WTC11 (cell line): Measurements from ENCODE around the gene ADK. TPM values are rescaled to one million over a fixed set of nuclear protein-coding genes. Genes with fewer than 3 reads are reported as not detected.

ENCODE experiments used
- ATAC-seq: fragments of 200-7000 bp; cut with Tn5 transposase; 2 replicates; pipeline ENCODE4 v1.10.0; 2021; ENCODE audit warnings: mild to moderate bottlenecking, moderate library complexity
- CTCF ChIA-PET: fragments of 300-600 bp; sonication (Branson Sonifier 250); formaldehyde crosslinking; loops from one replicate; lab custom pipeline; 2021; ENCODE audit warnings: antibody characterized with exemption; lab: Charles Lee
- POLR2A ChIA-PET: fragments of 350-600 bp; sonication (Branson Sonifier 250); formaldehyde crosslinking; loops from one replicate; lab custom pipeline; 2021; ENCODE audit warnings: antibody characterized with exemption; lab: Charles Lee
- DNase-seq: peaks from one replicate; pipeline ENCODE4 v3.0.0; 2021; ENCODE audit warnings: low spot score
- H3K27ac Mint-ChIP-seq: 2 replicates; pipeline ENCODE4 v1.8.0; 2021; ENCODE audit warnings: mixed read lengths
- H3K27me3 Mint-ChIP-seq: 2 replicates; pipeline ENCODE4 v1.8.0; 2021; ENCODE audit warnings: low read depth, mild to moderate bottlenecking, moderate library complexity, mixed read lengths
- H3K36me3 Mint-ChIP-seq: 2 replicates; pipeline ENCODE4 v1.8.0; 2021; ENCODE audit warnings: mixed read lengths
- H3K4me1 Mint-ChIP-seq: 2 replicates; pipeline ENCODE4 v1.8.0; 2022; ENCODE audit warnings: mixed read lengths
- H3K4me3 Mint-ChIP-seq: 2 replicates; pipeline ENCODE4 v1.8.0; 2021; ENCODE audit warnings: mild to moderate bottlenecking, moderate library complexity, mixed read lengths
- H3K9me3 Mint-ChIP-seq: 2 replicates; pipeline ENCODE4 v1.8.0; 2021; ENCODE audit warnings: mixed read lengths
- E2F1 ChIP-seq: sonication (generic); formaldehyde crosslinking; IDR thresholded peaks from 2 replicates; pipeline ENCODE4 v1.8.0; 2022; ENCODE audit warnings: mild to moderate bottlenecking, missing genetic modification reagents
- E2F4 ChIP-seq: sonication (generic); formaldehyde crosslinking; IDR thresholded peaks from 2 replicates; pipeline ENCODE4 v1.8.1; 2022; ENCODE audit warnings: low read depth, mild to moderate bottlenecking, moderate library complexity, missing genetic modification reagents, borderline replicate concordance
- E2F5 ChIP-seq: sonication (generic); formaldehyde crosslinking; IDR thresholded peaks from 2 replicates; pipeline ENCODE4 v1.8.1; 2022; ENCODE audit warnings: mild to moderate bottlenecking, moderate library complexity, missing genetic modification reagents
- EMX1 ChIP-seq: fragments of 250-450 bp; sonication (Bioruptor Pico); IDR thresholded peaks from 2 replicates; pipeline ENCODE4 v1.8.0; 2021; ENCODE audit warnings: mild to moderate bottlenecking
- FOXJ3 ChIP-seq: sonication (generic); formaldehyde crosslinking; IDR thresholded peaks from 2 replicates; pipeline ENCODE4 v1.9.0; 2021; ENCODE audit warnings: missing genetic modification reagents, mild to moderate bottlenecking, borderline replicate concordance
- FOXP1 ChIP-seq: sonication (generic); formaldehyde crosslinking; IDR thresholded peaks from 2 replicates; pipeline ENCODE4 v1.8.0; 2022; ENCODE audit warnings: missing genetic modification reagents, mild to moderate bottlenecking, moderate library complexity, borderline replicate concordance
- GRHL2 ChIP-seq: fragments of 250-450 bp; sonication (Bioruptor Pico); IDR thresholded peaks from 2 replicates; pipeline ENCODE4 v1.8.0; 2022; ENCODE audit warnings: mild to moderate bottlenecking, moderate library complexity; ENCODE audit not compliant: insufficient replicate concordance, severe bottlenecking
- GTF2I ChIP-seq: fragments of 250-450 bp; sonication (Bioruptor Pico); conservative IDR thresholded peaks from 2 replicates; pipeline ENCODE4 v1.4.0; 2021; ENCODE audit warnings: mild to moderate bottlenecking
- IRF1 ChIP-seq: sonication (generic); formaldehyde crosslinking; IDR thresholded peaks from 2 replicates; pipeline ENCODE4 v1.8.0; 2023; ENCODE audit warnings: missing genetic modification reagents
- JAZF1 ChIP-seq: fragments of 250-450 bp; sonication (Bioruptor Pico); IDR thresholded peaks from 2 replicates; pipeline ENCODE4 v1.9.0; 2021; ENCODE audit warnings: moderate library complexity, mild to moderate bottlenecking, inconsistent platforms
- MLX ChIP-seq: sonication (generic); formaldehyde crosslinking; IDR thresholded peaks from 2 replicates; pipeline ENCODE4 v1.8.1; 2023; ENCODE audit warnings: mild to moderate bottlenecking, missing genetic modification reagents, moderate library complexity
- MXD4 ChIP-seq: fragments of 250-450 bp; sonication (Bioruptor Pico); IDR thresholded peaks from 2 replicates; pipeline ENCODE4 v1.8.0; 2021; ENCODE audit warnings: mild to moderate bottlenecking, moderate library complexity, borderline replicate concordance
- MYBL2 ChIP-seq: sonication (generic); formaldehyde crosslinking; IDR thresholded peaks from 2 replicates; pipeline ENCODE4 v1.8.1; 2023; ENCODE audit warnings: mild to moderate bottlenecking, moderate library complexity, missing genetic modification reagents
- NR3C1 ChIP-seq: sonication (generic); formaldehyde crosslinking; conservative IDR thresholded peaks from 2 replicates; pipeline ENCODE4 v1.8.1; 2023; ENCODE audit warnings: low read depth, mild to moderate bottlenecking, missing genetic modification reagents
- OVOL2 ChIP-seq: fragments of 250-450 bp; sonication (Bioruptor Pico); IDR thresholded peaks from 2 replicates; pipeline ENCODE4 v1.9.0; 2021; ENCODE audit warnings: mild to moderate bottlenecking, borderline replicate concordance
- RELA ChIP-seq: sonication (generic); formaldehyde crosslinking; IDR thresholded peaks from 2 replicates; pipeline ENCODE4 v1.8.1; 2022; ENCODE audit warnings: missing genetic modification reagents, mild to moderate bottlenecking, borderline replicate concordance
- SOX15 ChIP-seq: fragments of 250-450 bp; sonication (Bioruptor Pico); IDR thresholded peaks from 2 replicates; pipeline ENCODE4 v1.9.0; 2021; ENCODE audit warnings: mild to moderate bottlenecking
- SP1 ChIP-seq: sonication (generic); formaldehyde crosslinking; conservative IDR thresholded peaks from 2 replicates; pipeline ENCODE4 v1.8.1; 2022; ENCODE audit warnings: missing genetic modification reagents
- TEAD4 ChIP-seq: sonication (generic); formaldehyde crosslinking; IDR thresholded peaks from 2 replicates; pipeline ENCODE4 v1.8.0; 2022; ENCODE audit warnings: mild to moderate bottlenecking, missing genetic modification reagents
- ZNF121 ChIP-seq: sonication (generic); formaldehyde crosslinking; IDR thresholded peaks from 2 replicates; pipeline ENCODE4 v1.8.0; 2023; ENCODE audit warnings: missing genetic modification reagents
- ZNF281 ChIP-seq: sonication (generic); formaldehyde crosslinking; IDR thresholded peaks from 2 replicates; pipeline ENCODE4 v1.8.0; 2023; ENCODE audit warnings: mild to moderate bottlenecking, missing genetic modification reagents
- ZNF317 ChIP-seq: sonication (generic); formaldehyde crosslinking; IDR thresholded peaks from 2 replicates; pipeline ENCODE4 v1.8.1; 2023; ENCODE audit warnings: low read depth, mild to moderate bottlenecking, moderate library complexity, missing genetic modification reagents, borderline replicate concordance
- total RNA-seq: library from RNA; stranded (reverse); gene quantifications from 3 replicates; pipeline ENCODE4 v1.2.3, GENCODE V29; 2021

Gene ADK
- total RNA-seq, 1 experiment from 2014 or later = 32.7 TPM

- peaks cover 5% of the 10 kb centered on the region for H3K36me3 Mint-ChIP-seq
- CTCF ChIA-PET = no interaction called here
- no peaks in the 10 kb centered on the region for H3K27me3 Mint-ChIP-seq
- ATAC-seq (no peak), DNase-seq (no peak)
- H3K4me1 Mint-ChIP-seq = no peaks in the 10 kb centered on the region
- POLR2A ChIA-PET = interaction anchor here (0.6 kb wide), 1 partner anchor 517 kb away, joined by 3 read pairs; no protein-coding TSS in a partner anchor
- no peak for TF ChIP-seq OVOL2 (CRISPR knock-in tag)
- no peak for TF ChIP-seq E2F4 (CRISPR knock-in tag)
- TF ChIP-seq GRHL2 (CRISPR knock-in tag) = no peak
- TF ChIP-seq TEAD4 (CRISPR knock-in tag) = no peak
- TF ChIP-seq MLX = no peak
- TF ChIP-seq FOXJ3 (CRISPR knock-in tag) = no peak
- no peak for TF ChIP-seq SP1 (CRISPR knock-in tag)
- no peak for TF ChIP-seq ZNF317
- no peak for TF ChIP-seq EMX1
- no peak for TF ChIP-seq ZNF121 (CRISPR knock-in tag)
- no peak for TF ChIP-seq MYBL2 (CRISPR knock-in tag)
- TF ChIP-seq MXD4 (CRISPR knock-in tag) = no peak
- no peak for TF ChIP-seq GTF2I
- no peak for TF ChIP-seq RELA (CRISPR knock-in tag)
- no peak for TF ChIP-seq IRF1 (CRISPR knock-in tag)
- no peak for TF ChIP-seq JAZF1 (CRISPR knock-in tag)
- no peak overlapping the region for H3K4me3 Mint-ChIP-seq
- H3K27ac Mint-ChIP-seq = no peak overlapping the region
- no peaks in the 10 kb centered on the region for H3K9me3 Mint-ChIP-seq
Observed at GRCh38 chr10:74238031-74238431, 87.0 kb downstream of the ADK start.

GRCh38 chr10:74238516-74238915 is 87.5 kb downstream of the ADK start:
- POLR2A ChIA-PET = interaction anchor here (0.6 kb wide), 1 partner anchor 517 kb away, joined by 3 read pairs; no protein-coding TSS in a partner anchor
- CTCF ChIA-PET = no interaction called here

More at GRCh38 chr10:74238516-74238915, 87.5 kb downstream of the ADK start:
- TF ChIP-seq ZNF121 (CRISPR knock-in tag) (no peak), ZNF281 (no peak), NR3C1 (CRISPR knock-in tag) (no peak), E2F1 (no peak), E2F5 (CRISPR knock-in tag) (no peak), SOX15 (CRISPR knock-in tag) (no peak), FOXP1 (CRISPR knock-in tag) (no peak)
- no peak overlapping the region for H3K27ac Mint-ChIP-seq
- peaks cover 10% of the 10 kb centered on the region for H3K36me3 Mint-ChIP-seq
- H3K9me3 Mint-ChIP-seq = no peaks in the 10 kb centered on the region
- ATAC-seq (no peak), DNase-seq (no peak)
- H3K27me3 Mint-ChIP-seq = no peaks in the 10 kb centered on the region
- no peak overlapping the region for H3K4me3 Mint-ChIP-seq
- no peaks in the 10 kb centered on the region for H3K4me1 Mint-ChIP-seq
